H1 (cell line): ENCODE results near the gene SWT1.

Source experiments
- CREB1 ChIP-seq: IDR thresholded peaks from 2 replicates; pipeline ENCODE4 v1.6.1; 2012; ENCODE audit warnings: inconsistent platforms
- EGR1 ChIP-seq: IDR thresholded peaks from 2 replicates; pipeline ENCODE4 v1.6.1; 2011; ENCODE audit warnings: low read depth, low read length, borderline replicate concordance
- GABPA ChIP-seq: IDR thresholded peaks from 2 replicates; pipeline ENCODE4 v1.6.1; 2011; ENCODE audit warnings: mild to moderate bottlenecking, low read length, moderate library complexity, borderline replicate concordance; ENCODE audit not compliant: insufficient read depth
- HDAC2 ChIP-seq, 2 experiments: fragments of 300-600 bp in 1 of 2; sonication (generic) in 1 of 2; IDR thresholded peaks; 2 replicates each; pipeline ENCODE4 v1.6.1; 2011 to 2012; ENCODE audit warnings: low read depth in 2 of 2, low read length in 2 of 2, mild to moderate bottlenecking in 2 of 2, moderate library complexity in 2 of 2, borderline replicate concordance in 1 of 2, inconsistent platforms in 1 of 2
- NRF1 ChIP-seq: IDR thresholded peaks from 2 replicates; pipeline ENCODE4 v1.6.1; 2011; ENCODE audit warnings: mild to moderate bottlenecking, low read depth, low read length, improper control_type of control experiment
- PHF8 ChIP-seq: fragments of 200-600 bp; sonication (generic); conservative IDR thresholded peaks from 2 replicates; pipeline ENCODE4 v1.7.1; 2012; ENCODE audit warnings: low read depth, mild to moderate bottlenecking, inconsistent platforms, low read length, moderate library complexity
- POLR2A ChIP-seq, 2 experiments: IDR thresholded peaks; 1 replicate in 1 of 2; 2 replicates in 1 of 2; pipeline ENCODE4 v1.6.1; 2011; ENCODE audit warnings: low read depth in 2 of 2, low read length in 2 of 2, mild to moderate bottlenecking in 2 of 2; ENCODE audit errors: control extremely low read depth in 1 of 2
- POLR2AphosphoS5 ChIP-seq: IDR thresholded peaks from 2 replicates; pipeline ENCODE4 v1.6.1; 2011; ENCODE audit warnings: low read depth, low read length
- RAD21 ChIP-seq, 2 experiments: IDR thresholded peaks in 1 of 2; conservative IDR thresholded peaks in 1 of 2; 2 replicates each; pipeline ENCODE4 v1.6.1; 2011; ENCODE audit warnings: low read depth in 2 of 2, low read length in 2 of 2, improper control_type of control experiment in 1 of 2, inconsistent platforms in 1 of 2, mild to moderate bottlenecking in 1 of 2, moderate library complexity in 1 of 2
- USF2 ChIP-seq: IDR thresholded peaks from 2 replicates; pipeline ENCODE4 v1.6.1; 2011; ENCODE audit warnings: low read length, improper control_type of control experiment
- TF ChIP-seq, protein P1 (sequence below), 3 experiments: IDR thresholded peaks; 1 replicate in 2 of 3; 2 replicates in 1 of 3; pipeline versions ENCODE4 v1.5.1 to v1.6.1; 2011; ENCODE audit warnings: low read length in 3 of 3, mild to moderate bottlenecking in 3 of 3, inconsistent platforms in 2 of 3, low read depth in 1 of 3, moderate library complexity in 1 of 3; ENCODE audit not compliant: insufficient read depth in 1 of 3; ENCODE audit errors: control extremely low read depth in 1 of 3

DNA sequence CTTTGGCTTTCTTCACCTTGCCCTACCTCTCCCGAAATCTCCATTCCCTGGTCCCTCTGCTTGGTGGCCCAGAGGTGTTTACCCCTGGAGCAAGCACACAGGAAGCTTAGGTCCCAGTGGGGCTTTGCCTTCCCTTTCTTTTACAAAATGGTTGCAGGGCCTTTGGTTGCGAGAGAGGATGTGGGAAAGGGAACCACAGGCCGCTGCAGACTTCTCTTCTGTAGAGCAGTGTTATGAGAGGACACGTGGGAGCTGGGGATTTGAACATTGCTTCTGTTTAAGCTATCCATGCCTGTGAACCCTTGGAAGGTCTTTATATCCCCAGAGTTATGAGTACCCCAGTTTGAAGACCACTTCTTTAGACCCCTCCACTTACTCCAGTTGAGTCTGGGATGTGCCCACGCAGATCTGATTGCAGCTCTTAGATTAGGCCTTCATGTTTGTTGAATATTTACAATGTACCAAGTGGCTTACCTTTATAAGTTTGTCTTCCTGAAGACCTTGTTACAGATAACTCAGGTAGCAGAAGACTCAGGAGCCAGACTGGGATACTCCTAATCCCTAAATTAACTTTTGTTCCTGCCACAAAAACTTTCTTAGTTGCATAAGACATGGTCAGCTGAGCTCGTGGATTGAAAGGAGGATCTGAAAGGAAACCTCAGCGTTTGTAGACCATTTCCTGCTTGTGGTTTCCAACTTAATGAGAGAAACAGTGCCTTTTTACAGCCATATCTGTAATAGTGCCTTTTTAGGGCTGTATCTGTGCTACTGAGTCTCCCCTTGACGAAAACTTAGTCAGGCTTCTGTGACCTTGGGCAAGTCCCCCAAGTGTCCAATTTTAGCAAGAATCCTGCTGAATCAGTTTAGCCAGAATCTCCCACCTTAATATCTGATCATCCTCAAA, 182.0 kb downstream of the SWT1 start:
- TF ChIP-seq PHF8 (no peak), NRF1 (no peak), POLR2AphosphoS5 (no peak), HDAC2 (IDR thresholded peaks at IDR 0.05; ENCODE audit: borderline replicate concordance in 1 of 2, low read depth in 2 of 2, low read length in 2 of 2) (no peak), POLR2A (IDR thresholded peaks at IDR 0.05; ENCODE audit: control extremely low read depth in 1 of 2, low read depth in 2 of 2, low read length in 2 of 2) (no peak), CREB1 (no peak), USF2 (no peak), EGR1 (no peak), GABPA (no peak), RAD21 (IDR thresholded peaks at IDR 0.05 in 1 of 2, conservative IDR thresholded peaks at IDR 0.05 in 1 of 2; ENCODE audit: low read depth in 2 of 2, low read length in 2 of 2) (no peak)
- TF ChIP-seq, protein P1, sequence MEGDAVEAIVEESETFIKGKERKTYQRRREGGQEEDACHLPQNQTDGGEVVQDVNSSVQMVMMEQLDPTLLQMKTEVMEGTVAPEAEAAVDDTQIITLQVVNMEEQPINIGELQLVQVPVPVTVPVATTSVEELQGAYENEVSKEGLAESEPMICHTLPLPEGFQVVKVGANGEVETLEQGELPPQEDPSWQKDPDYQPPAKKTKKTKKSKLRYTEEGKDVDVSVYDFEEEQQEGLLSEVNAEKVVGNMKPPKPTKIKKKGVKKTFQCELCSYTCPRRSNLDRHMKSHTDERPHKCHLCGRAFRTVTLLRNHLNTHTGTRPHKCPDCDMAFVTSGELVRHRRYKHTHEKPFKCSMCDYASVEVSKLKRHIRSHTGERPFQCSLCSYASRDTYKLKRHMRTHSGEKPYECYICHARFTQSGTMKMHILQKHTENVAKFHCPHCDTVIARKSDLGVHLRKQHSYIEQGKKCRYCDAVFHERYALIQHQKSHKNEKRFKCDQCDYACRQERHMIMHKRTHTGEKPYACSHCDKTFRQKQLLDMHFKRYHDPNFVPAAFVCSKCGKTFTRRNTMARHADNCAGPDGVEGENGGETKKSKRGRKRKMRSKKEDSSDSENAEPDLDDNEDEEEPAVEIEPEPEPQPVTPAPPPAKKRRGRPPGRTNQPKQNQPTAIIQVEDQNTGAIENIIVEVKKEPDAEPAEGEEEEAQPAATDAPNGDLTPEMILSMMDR (IDR thresholded peaks at IDR 0.05; ENCODE audit: control extremely low read depth in 1 of 3, insufficient read depth in 1 of 3, low read depth in 1 of 3, low read length in 3 of 3): no peak
